IMR-90 (cell line): ENCODE results near the gene FCHO1. TPM values are rescaled to one million over a fixed set of nuclear protein-coding genes. Genes with fewer than 3 reads are reported as not detected.

Experiments
- ATAC-seq: fragments of 200-7000 bp; cut with Tn5 transposase; 2 replicates; pipeline ENCODE4 v1.9.1; 2020; ENCODE audit warnings: low read depth, mild to moderate bottlenecking, moderate library complexity
- BruUV-seq: library from RNA; stranded (reverse); fragments of 400-500 nt; replicated peaks from 2 replicates; lab custom pipeline; 2021; lab: Mats Ljungman, UMichigan
- CTCF ChIA-PET: fragments of 300-600 bp; formaldehyde crosslinking; extraction: SDS; loops from one replicate; lab custom pipeline; 2021; ENCODE audit warnings: antibody characterized with exemption; lab: Yijun Ruan, JAX
- POLR2A ChIA-PET: fragments of 300-600 bp; sonication (Branson Sonifier 250); formaldehyde crosslinking; loops from one replicate; lab custom pipeline; 2022; ENCODE audit warnings: antibody characterized with exemption; ENCODE audit not compliant: unreplicated experiment; lab: Charles Lee
- DNase-seq: peaks from one replicate; pipeline ENCODE4 v3.0.0; 2013
- H2AFZ ChIP-seq: replicated peaks from 2 replicates; pipeline ENCODE3; 2013; ENCODE audit warnings: low read length, mild to moderate bottlenecking; ENCODE audit not compliant: poor library complexity
- H2AK5ac ChIP-seq: 2 replicates; pipeline ENCODE4 v1.6.1; 2013; ENCODE audit warnings: low read depth, low read length, inconsistent platforms
- H2AK9ac ChIP-seq: replicated peaks from 2 replicates; pipeline ENCODE3; 2013; ENCODE audit warnings: mild to moderate bottlenecking, low read depth, low read length, moderate library complexity; ENCODE audit not compliant: poor library complexity
- H2BK120ac ChIP-seq: 2 replicates; pipeline ENCODE4 v1.6.1; 2013; ENCODE audit warnings: low read depth, low read length, inconsistent platforms
- H2BK15ac ChIP-seq: 3 replicates; pipeline ENCODE4 v1.6.1; 2013; ENCODE audit warnings: low read depth, low read length, inconsistent platforms
- H2BK20ac ChIP-seq: 2 replicates; pipeline ENCODE4 v1.6.1; 2013; ENCODE audit warnings: low read depth, mild to moderate bottlenecking, inconsistent platforms, low read length, moderate library complexity
- H2BK5ac ChIP-seq: 2 replicates; pipeline ENCODE4 v1.6.1; 2013; ENCODE audit warnings: mild to moderate bottlenecking, low read depth, low read length, inconsistent platforms; ENCODE audit not compliant: poor library complexity, severe bottlenecking
- H3K14ac ChIP-seq: replicated peaks from 2 replicates; pipeline ENCODE4 v1.6.1; 2013; ENCODE audit warnings: low read depth, low read length, inconsistent platforms
- H3K18ac ChIP-seq: 2 replicates; pipeline ENCODE4 v1.6.1; 2013; ENCODE audit warnings: low read depth, low read length, control low read depth
- H3K23ac ChIP-seq: 2 replicates; pipeline ENCODE4 v1.6.1; 2013; ENCODE audit warnings: low read depth, low read length, inconsistent platforms
- H3K27ac ChIP-seq: 2 replicates; pipeline ENCODE4 v1.5.1; 2013; ENCODE audit warnings: mild to moderate bottlenecking, control low read depth, low read length; ENCODE audit not compliant: insufficient read depth
- H3K27me3 ChIP-seq: 2 replicates; pipeline ENCODE4 v1.6.1; 2013; ENCODE audit warnings: low read length; ENCODE audit not compliant: control insufficient read depth, insufficient read depth
- H3K36me3 ChIP-seq: 2 replicates; pipeline ENCODE4 v1.6.1; 2013; ENCODE audit warnings: low read length, mixed read lengths; ENCODE audit not compliant: control insufficient read depth, insufficient read depth
- H3K4ac ChIP-seq: 2 replicates; pipeline ENCODE4 v1.6.1; 2013; ENCODE audit warnings: low read depth, low read length, inconsistent platforms
- H3K4me1 ChIP-seq: 2 replicates; pipeline ENCODE4 v1.6.1; 2013; ENCODE audit warnings: low read length, mixed read lengths; ENCODE audit not compliant: control insufficient read depth, insufficient read depth
- H3K4me2 ChIP-seq: 2 replicates; pipeline ENCODE4 v1.6.1; 2013; ENCODE audit warnings: low read depth, mild to moderate bottlenecking, control low read depth, low read length, moderate library complexity
- H3K4me3 ChIP-seq: 2 replicates; pipeline ENCODE4 v1.5.1; 2013; ENCODE audit warnings: low read depth, mild to moderate bottlenecking, control low read depth, low read length, moderate library complexity; ENCODE audit not compliant: insufficient read depth
- H3K56ac ChIP-seq: 2 replicates; pipeline ENCODE4 v1.6.1; 2013; ENCODE audit warnings: low read length, inconsistent platforms; ENCODE audit not compliant: insufficient read depth; ENCODE audit errors: extremely low read depth
- H3K79me1 ChIP-seq, 2 experiments: 2 replicates each; pipeline ENCODE4 v1.6.1; 2013; ENCODE audit warnings: low read length in 2 of 2, inconsistent platforms in 1 of 2, low read depth in 1 of 2
- H3K9ac ChIP-seq: 2 replicates; pipeline ENCODE4 v1.6.1; 2013; ENCODE audit warnings: low read depth, low read length, control low read depth
- H3K9me1 ChIP-seq: 2 replicates; pipeline ENCODE4 v1.6.1; 2013; ENCODE audit warnings: low read length, inconsistent platforms; ENCODE audit not compliant: insufficient read depth
- H3K9me3 ChIP-seq: 2 replicates; pipeline ENCODE4 v1.6.1; 2013; ENCODE audit warnings: low read length; ENCODE audit not compliant: control insufficient read depth, insufficient read depth
- H4K20me1 ChIP-seq: 2 replicates; pipeline ENCODE4 v1.6.1; 2013; ENCODE audit warnings: low read length, inconsistent platforms; ENCODE audit not compliant: insufficient read depth
- H4K5ac ChIP-seq: 2 replicates; pipeline ENCODE4 v1.6.1; 2013; ENCODE audit warnings: mild to moderate bottlenecking, low read depth, low read length, control low read depth
- H4K8ac ChIP-seq, 2 experiments: 2 replicates each; pipeline ENCODE4 v1.6.1; 2013; ENCODE audit warnings: low read depth in 2 of 2, low read length in 2 of 2, control low read depth in 1 of 2, inconsistent platforms in 1 of 2
- H4K91ac ChIP-seq: 2 replicates; pipeline ENCODE4 v1.6.1; 2013; ENCODE audit warnings: low read depth, low read length, inconsistent platforms; ENCODE audit not compliant: insufficient read depth
- CEBPB ChIP-seq: IDR thresholded peaks from 2 replicates; pipeline ENCODE4 v1.6.1; 2012; ENCODE audit warnings: low read depth, low read length, improper control_type of control experiment
- CTCF ChIP-seq: conservative IDR thresholded peaks from 2 replicates; pipeline ENCODE4 v1.5.1; 2012; ENCODE audit warnings: mild to moderate bottlenecking, low read depth, low read length, improper control_type of control experiment
- NFE2L2 ChIP-seq: fragments of 150-350 bp; IDR thresholded peaks from 2 replicates; pipeline ENCODE4 v1.6.1; 2016; ENCODE audit warnings: low read depth, mild to moderate bottlenecking, low read length
- WGBS, 2 experiments: methylation state at CpG; one replicate each; pipeline versions ENCODE4 v1.1.5 to v1.1.7; 2013; ENCODE audit warnings: missing lambda C conversion rate in 2 of 2; ENCODE audit not compliant: insufficient read length in 1 of 2; ENCODE audit errors: extremely low coverage in 2 of 2; 5-methylcytosine and 5-hydroxymethylcytosine counted together
- dilution Hi-C: fragments of 300-500 bp; cut with HindIII; formaldehyde crosslinking; loops from one replicate; pipeline ENCODE4 v1.14.3; 2018; ENCODE audit warnings: low sequenced_read_pairs; ENCODE audit not compliant: unreplicated experiment
- in situ Hi-C: fragments of 300-500 bp; cut with MboI; formaldehyde crosslinking; loops from 3 replicates; pipeline ENCODE4 v1.14.3; 2019; ENCODE audit warnings: low sequenced_read_pairs, inconsistent platforms, mixed read lengths
- intact Hi-C: fragments of 100-400 bp; cut with micrococcal nuclease; formaldehyde crosslinking; loops from 2 replicates; pipeline ENCODE4 v1.10.0; 2022
- polyA plus RNA-seq, 3 experiments: library from polyadenylated mRNA; depleted of rRNA; stranded (reverse); fragments of >200 nt; gene quantifications; 2 replicates each; pipeline ENCODE4 v1.2.3, GENCODE V29; 2012; ENCODE audit warnings: low replicate concordance in 1 of 3
- total RNA-seq: library from RNA; depleted of rRNA; stranded (reverse); fragments of >200 nt; gene quantifications from 2 replicates; pipeline ENCODE4 v1.2.3, GENCODE V29; 2012

Gene FCHO1
- total and polyA plus RNA-seq, 2 of the 4 experiments (the other 2 are of a cell fraction) = 0.18 to 1.0 TPM

- intact Hi-C loops = no loop called here
- Histone ChIP-seq H2AK5ac (no peak within 1 kb of the TSS), H2BK20ac (no peak within 1 kb of the TSS), H2AK9ac (no peak within 1 kb of the TSS), H3K56ac (no peak within 1 kb of the TSS), H3K4ac (no peak within 1 kb of the TSS), H4K8ac (no peak within 1 kb of the TSS), H2BK5ac (no peak within 1 kb of the TSS), H2BK15ac (no peak within 1 kb of the TSS), H3K79me1 (no peaks in the 10 kb centered on the region), H4K91ac (no peak within 1 kb of the TSS), H3K9me1 (no peaks in the 10 kb centered on the region), H3K27me3 (peaks cover 20% of the 10 kb centered on the region), H2AFZ (peak within 1 kb of the TSS; percentile 33), H3K23ac (no peak within 1 kb of the TSS), H3K9ac (no peak within 1 kb of the TSS), H2BK120ac (no peak within 1 kb of the TSS), H4K5ac (no peak within 1 kb of the TSS), H3K14ac (no peak within 1 kb of the TSS), H3K4me3 (no peak within 1 kb of the TSS), H4K20me1 (no peaks in the 10 kb centered on the region), H3K4me2 (no peak within 1 kb of the TSS), H3K18ac (no peak within 1 kb of the TSS), H3K27ac (no peak within 1 kb of the TSS), H3K9me3 (no peaks in the 10 kb centered on the region), H3K4me1 (no peaks in the 10 kb centered on the region), H3K36me3 (no peaks in the 10 kb centered on the region)
- WGBS, 2 experiments = 48% methylated on average over 10 of the region's 34 CpGs; no CpG with 5 or more reads in 1 of the 2 experiments
- dilution Hi-C loops = no loop called here
- no peak for DNase-seq
- no peak for TF ChIP-seq CEBPB
- no peak for TF ChIP-seq CTCF
- TF ChIP-seq NFE2L2 = no peak
- no TSS peak for BruUV-seq
- no peak for ATAC-seq
- ChIA-PET POLR2A (no interaction called here), CTCF (no interaction called here)
- in situ Hi-C loops = no loop called here
These were observed 69.9 kb downstream of the FCHO1 start, which contains the start of gene INSL3 for GRCh38 chr19:17821190-17821589. INSL3 (minus strand) TSS chr19:17821519; CDS start chr19:17821506, 13 bp downstream.
